Endodermal cell (in vitro differentiated cells): ENCODE measurements around the gene MYOZ1. TPM values are rescaled to one million over a fixed set of nuclear protein-coding genes. Genes with fewer than 3 reads are reported as not detected.
A peak's percentile ranks its signal among the peaks of the same experiment; 100 is the strongest.

ENCODE experiments used
- DNase-seq: peaks from one replicate; pipeline ENCODE4 v3.0.0-alpha.2; 2017
- H3K27ac ChIP-seq: 2 replicates; pipeline ENCODE4 v1.5.1; 2013; ENCODE audit warnings: mild to moderate bottlenecking, low read depth, low read length, moderate library complexity
- H3K27me3 ChIP-seq: 2 replicates; pipeline ENCODE4 v1.6.1; 2013; ENCODE audit warnings: mild to moderate bottlenecking, low read length, moderate library complexity; ENCODE audit not compliant: insufficient read depth, control insufficient read depth, poor library complexity, severe bottlenecking
- H3K36me3 ChIP-seq: 2 replicates; pipeline ENCODE4 v1.7.0; 2013; ENCODE audit warnings: mild to moderate bottlenecking, low read length, moderate library complexity; ENCODE audit not compliant: control insufficient read depth, insufficient read depth
- H3K4me1 ChIP-seq: one replicate; pipeline ENCODE4 v1.7.0; 2013; ENCODE audit warnings: low read length; ENCODE audit not compliant: control insufficient read depth, insufficient read depth
- H3K4me3 ChIP-seq: 2 replicates; pipeline ENCODE4 v1.5.1; 2013; ENCODE audit warnings: mild to moderate bottlenecking, low read length, moderate library complexity
- H3K9ac ChIP-seq: 2 replicates; pipeline ENCODE4 v1.6.1; 2013; ENCODE audit warnings: mild to moderate bottlenecking, low read length, moderate library complexity; ENCODE audit not compliant: poor library complexity, severe bottlenecking; ENCODE audit errors: extremely low read depth
- H3K9me3 ChIP-seq: 2 replicates; pipeline ENCODE4 v1.6.1; 2013; ENCODE audit warnings: mild to moderate bottlenecking, low read length, moderate library complexity; ENCODE audit not compliant: control insufficient read depth
- H3K27ac Mint-ChIP-seq: 2 replicates; pipeline ENCODE4 v1.8.0; 2020; ENCODE audit warnings: mixed read lengths
- H3K27me3 Mint-ChIP-seq: 2 replicates; pipeline ENCODE4 v1.8.0; 2021; ENCODE audit warnings: mild to moderate bottlenecking, mixed read lengths; ENCODE audit not compliant: insufficient read depth
- H3K36me3 Mint-ChIP-seq: 2 replicates; pipeline ENCODE4 v1.8.0; 2020; ENCODE audit warnings: low read depth, mixed read lengths
- H3K4me1 Mint-ChIP-seq: 2 replicates; pipeline ENCODE4 v1.8.0; 2020; ENCODE audit warnings: mixed read lengths
- H3K4me3 Mint-ChIP-seq: 2 replicates; pipeline ENCODE4 v1.8.0; 2020; ENCODE audit warnings: mild to moderate bottlenecking, moderate library complexity, mixed read lengths
- H3K9me3 Mint-ChIP-seq: 2 replicates; pipeline ENCODE4 v1.8.0; 2020; ENCODE audit warnings: mild to moderate bottlenecking, mixed read lengths
- WGBS, 2 experiments: methylation state at CpG; one replicate each; pipeline versions ENCODE4 v1.1.5 to v1.1.7; 2013; ENCODE audit warnings: missing lambda C conversion rate in 2 of 2, mixed read lengths in 1 of 2; ENCODE audit not compliant: insufficient coverage in 1 of 2, insufficient read length in 1 of 2; 5-methylcytosine and 5-hydroxymethylcytosine counted together
- total RNA-seq, 2 donors: library from RNA; stranded (reverse); fragmentation: NEBNext Ultra II Directional in 1 of 2; extraction: Animal tissue kit (Norgen Biotek cat#: 25700) in 1 of 2; gene quantifications; 2 replicates in 1 of 2; 3 replicates in 1 of 2; pipeline ENCODE4 v1.2.1, GENCODE V29; 2021
- TF ChIP-seq, protein P1 (sequence below): fragments of 200-600 bp; sonication (generic); conservative IDR thresholded peaks from 2 replicates; pipeline ENCODE4 v1.5.0; 2021; ENCODE audit warnings: antibody characterized with exemption, mild to moderate bottlenecking

MYOZ1 gene
- total RNA-seq, 2 donors from 2014 or later, result 1.6 to 2.4 TPM

DNA sequence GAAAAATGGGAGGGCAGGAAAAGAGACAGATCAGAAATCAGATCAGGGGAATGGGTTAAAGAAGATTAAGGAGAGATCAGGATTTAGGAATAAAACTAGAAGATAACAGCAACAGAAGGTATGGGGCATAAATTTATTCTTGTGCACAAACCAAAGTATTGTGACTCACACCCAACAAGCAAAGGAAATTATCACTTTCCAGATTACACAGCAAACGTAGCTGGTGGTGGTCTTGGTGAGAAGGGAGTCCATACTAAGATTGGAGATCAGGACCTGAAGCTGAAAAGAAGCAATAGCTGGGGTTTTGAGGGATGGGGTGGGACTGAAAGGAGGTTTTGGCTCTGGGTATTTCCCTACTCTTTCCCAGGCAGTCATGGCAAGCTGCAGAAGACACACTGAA is 3.5 kb upstream of the MYOZ1 start:
- no peak overlapping the region for H3K27ac Mint-ChIP-seq

GRCh38 chr10:73644015-73644743 is 2.9 kb upstream of the MYOZ1 start:
- Histone ChIP-seq H3K36me3 (no peaks in the 10 kb centered on the region), H3K27me3 (no peaks in the 10 kb centered on the region), H3K4me3 (no peak overlapping the region), H3K27ac (no peak overlapping the region), H3K9me3 (no peaks in the 10 kb centered on the region), H3K9ac (no peak overlapping the region), H3K4me1 (peaks cover 9% of the 10 kb centered on the region)
- Mint-ChIP-seq H3K27me3 (peaks cover 15% of the 10 kb centered on the region), H3K4me1 (peaks cover 25% of the 10 kb centered on the region), H3K27ac (no peak overlapping the region), H3K36me3 (no peaks in the 10 kb centered on the region), H3K9me3 (no peaks in the 10 kb centered on the region), H3K4me3 (no peak overlapping the region)
- DNase-seq, result peak; percentile 82
- WGBS, 2 experiments, result 31 to 41% methylated on average over 4 to 5 of the region's 5 CpGs
- TF ChIP-seq, protein P1, sequence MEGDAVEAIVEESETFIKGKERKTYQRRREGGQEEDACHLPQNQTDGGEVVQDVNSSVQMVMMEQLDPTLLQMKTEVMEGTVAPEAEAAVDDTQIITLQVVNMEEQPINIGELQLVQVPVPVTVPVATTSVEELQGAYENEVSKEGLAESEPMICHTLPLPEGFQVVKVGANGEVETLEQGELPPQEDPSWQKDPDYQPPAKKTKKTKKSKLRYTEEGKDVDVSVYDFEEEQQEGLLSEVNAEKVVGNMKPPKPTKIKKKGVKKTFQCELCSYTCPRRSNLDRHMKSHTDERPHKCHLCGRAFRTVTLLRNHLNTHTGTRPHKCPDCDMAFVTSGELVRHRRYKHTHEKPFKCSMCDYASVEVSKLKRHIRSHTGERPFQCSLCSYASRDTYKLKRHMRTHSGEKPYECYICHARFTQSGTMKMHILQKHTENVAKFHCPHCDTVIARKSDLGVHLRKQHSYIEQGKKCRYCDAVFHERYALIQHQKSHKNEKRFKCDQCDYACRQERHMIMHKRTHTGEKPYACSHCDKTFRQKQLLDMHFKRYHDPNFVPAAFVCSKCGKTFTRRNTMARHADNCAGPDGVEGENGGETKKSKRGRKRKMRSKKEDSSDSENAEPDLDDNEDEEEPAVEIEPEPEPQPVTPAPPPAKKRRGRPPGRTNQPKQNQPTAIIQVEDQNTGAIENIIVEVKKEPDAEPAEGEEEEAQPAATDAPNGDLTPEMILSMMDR, result peak; percentile 96

More for the DNA sequence above, 3.5 kb upstream of the MYOZ1 start:
- H3K36me3 Mint-ChIP-seq, result no peaks in the 10 kb centered on the region
- 86% methylated on average over 1 of the region's 1 CpG; no CpG with 5 or more reads in 1 of the 2 experiments for WGBS, 2 experiments
- no peaks in the 10 kb centered on the region for H3K9me3 Mint-ChIP-seq
- no peak overlapping the region for H3K27ac ChIP-seq
- no peak for DNase-seq
- peaks cover 13% of the 10 kb centered on the region for H3K27me3 Mint-ChIP-seq
- TF ChIP-seq, protein P1, result no peak
- peaks cover 9% of the 10 kb centered on the region for H3K4me1 ChIP-seq
- no peaks in the 10 kb centered on the region for H3K27me3 ChIP-seq
- no peaks in the 10 kb centered on the region for H3K9me3 ChIP-seq
- no peak overlapping the region for H3K4me3 ChIP-seq
- H3K4me3 Mint-ChIP-seq, result no peak overlapping the region
- H3K36me3 ChIP-seq, result no peaks in the 10 kb centered on the region
- H3K4me1 Mint-ChIP-seq, result peaks cover 31% of the 10 kb centered on the region
- H3K9ac ChIP-seq, result no peak overlapping the region

- H3K4me3 ChIP-seq, result no peak overlapping the region
- Mint-ChIP-seq H3K36me3 (no peaks in the 10 kb centered on the region), H3K4me1 (peaks cover 18% of the 10 kb centered on the region), H3K4me3 (no peak overlapping the region), H3K27ac (no peak overlapping the region), H3K27me3 (peaks cover 15% of the 10 kb centered on the region), H3K9me3 (no peaks in the 10 kb centered on the region)
- no peak for DNase-seq
- TF ChIP-seq, protein P1, result no peak
- WGBS, 2 experiments, result 95 to 100% methylated on average over 2 of the region's 2 CpGs
- H3K27me3 ChIP-seq, result no peaks in the 10 kb centered on the region
- no peak overlapping the region for H3K27ac ChIP-seq
- H3K36me3 ChIP-seq, result no peaks in the 10 kb centered on the region
- no peak overlapping the region for H3K9ac ChIP-seq
- no peaks in the 10 kb centered on the region for H3K9me3 ChIP-seq
- peaks cover 6% of the 10 kb centered on the region for H3K4me1 ChIP-seq
These were observed 2.1 kb upstream of the MYOZ1 start for GRCh38 chr10:73643362-73643761.
